Skeletal muscle satellite cell (primary cell): ENCODE results near the gene CCBE1.

Source experiments
- H3K27me3 ChIP-seq: 2 replicates; pipeline ENCODE4 v1.7.0; 2013; ENCODE audit warnings: low read length; ENCODE audit not compliant: control insufficient read depth, insufficient read depth
- H3K36me3 ChIP-seq: 2 replicates; pipeline ENCODE4 v1.7.0; 2013; ENCODE audit warnings: mild to moderate bottlenecking, control low read depth, low read length; ENCODE audit not compliant: insufficient read depth
- H3K4me1 ChIP-seq: 2 replicates; pipeline ENCODE4 v1.7.0; 2013; ENCODE audit warnings: low read length; ENCODE audit not compliant: control insufficient read depth, insufficient read depth
- H3K4me2 ChIP-seq: 2 replicates; pipeline ENCODE4 v1.7.0; 2013; ENCODE audit warnings: mild to moderate bottlenecking, low read length
- H3K4me3 ChIP-seq: 2 replicates; pipeline ENCODE4 v1.7.0; 2013; ENCODE audit warnings: low read length
- H3K9ac ChIP-seq: 2 replicates; pipeline ENCODE4 v1.7.0; 2013; ENCODE audit warnings: mild to moderate bottlenecking, low read depth, low read length, moderate library complexity
- H3K9me3 ChIP-seq: replicated peaks from 2 replicates; pipeline ENCODE4 v1.7.0; 2013; ENCODE audit warnings: mild to moderate bottlenecking, control low read depth, low read length

CCBE1 gene

GRCh38 chr18:59582395-59582794 is 114.8 kb downstream of the CCBE1 start:
- H3K36me3 ChIP-seq: no peaks in the 10 kb centered on the region
- H3K27me3 ChIP-seq: no peaks in the 10 kb centered on the region
- H3K4me1 ChIP-seq: peaks cover 1% of the 10 kb centered on the region
- H3K9ac ChIP-seq: no peak overlapping the region
- H3K9me3 ChIP-seq: no peaks in the 10 kb centered on the region
- no peak overlapping the region for H3K4me3 ChIP-seq
- H3K4me2 ChIP-seq: no peak overlapping the region

- Histone ChIP-seq H3K4me3 (no peak overlapping the region), H3K9me3 (no peaks in the 10 kb centered on the region), H3K4me1 (peaks cover 17% of the 10 kb centered on the region), H3K9ac (no peak overlapping the region), H3K4me2 (no peak overlapping the region), H3K36me3 (no peaks in the 10 kb centered on the region), H3K27me3 (no peaks in the 10 kb centered on the region)
Measured at GRCh38 chr18:59579509-59579908, 117.7 kb downstream of the CCBE1 start.

DNA sequence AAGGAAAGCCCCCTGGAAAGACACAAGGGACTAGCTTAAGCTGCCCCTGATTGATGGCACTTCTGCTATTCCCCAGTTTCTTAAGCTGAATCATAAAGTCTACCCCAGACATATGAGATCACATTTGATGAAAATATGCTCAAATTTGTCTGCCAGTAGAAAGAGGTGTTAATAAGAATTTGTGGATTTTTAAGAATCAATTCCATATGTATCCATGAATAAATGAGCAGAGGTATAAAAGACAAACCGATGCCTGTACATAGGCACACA is 119.9 kb downstream of the CCBE1 start:
- H3K4me3 ChIP-seq: no peak overlapping the region
- peaks cover 23% of the 10 kb centered on the region for H3K4me1 ChIP-seq
- H3K4me2 ChIP-seq: no peak overlapping the region
- H3K27me3 ChIP-seq: no peaks in the 10 kb centered on the region
- no peak overlapping the region for H3K9ac ChIP-seq
- no peaks in the 10 kb centered on the region for H3K9me3 ChIP-seq
- no peaks in the 10 kb centered on the region for H3K36me3 ChIP-seq

DNA sequence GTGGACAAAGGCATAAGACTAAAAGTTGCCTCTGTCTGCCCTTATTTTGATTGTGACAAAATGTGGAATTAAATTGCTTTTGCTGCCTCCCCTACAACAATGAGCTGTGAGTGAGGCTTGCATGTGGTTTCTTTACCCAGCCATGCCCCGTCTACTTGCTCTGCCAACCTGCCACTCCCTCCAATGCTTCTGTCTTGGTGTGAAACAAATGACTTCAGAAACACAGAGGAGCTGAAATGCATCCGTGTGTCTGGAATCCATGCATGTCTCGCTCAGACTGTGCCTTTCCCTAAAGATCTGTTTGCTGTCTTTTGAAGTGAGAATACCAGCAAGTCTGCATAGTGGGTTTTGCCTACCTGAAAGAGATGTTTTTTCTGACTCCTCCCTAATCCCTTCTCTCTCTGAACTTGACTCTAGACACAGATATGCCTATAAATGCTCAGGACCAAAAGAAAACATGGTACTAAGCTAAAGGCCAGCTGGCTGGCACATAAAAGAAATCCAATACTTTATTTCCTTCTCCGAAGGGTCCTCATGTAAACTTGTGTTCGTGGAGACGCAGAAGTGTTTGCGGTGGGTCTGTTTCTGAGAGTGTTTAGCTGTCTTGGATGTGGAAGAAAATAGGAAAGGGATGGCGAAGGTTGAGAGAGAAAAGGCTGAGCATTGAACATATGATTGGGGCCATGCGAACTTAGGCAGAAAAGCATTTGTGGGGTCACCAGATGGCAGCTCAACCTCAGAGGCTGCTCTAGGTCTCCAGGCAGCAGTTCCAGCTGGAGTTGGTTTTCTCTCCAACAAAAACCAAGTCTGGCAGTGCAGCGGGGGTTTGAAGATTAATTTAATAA is 120.5 kb downstream of the CCBE1 start:
- Histone ChIP-seq H3K36me3 (no peaks in the 10 kb centered on the region), H3K27me3 (no peaks in the 10 kb centered on the region), H3K4me1 (peaks cover 29% of the 10 kb centered on the region), H3K9ac (no peak overlapping the region), H3K4me3 (no peak overlapping the region), H3K9me3 (no peaks in the 10 kb centered on the region), H3K4me2 (peak overlapping the region; percentile 10)

DNA sequence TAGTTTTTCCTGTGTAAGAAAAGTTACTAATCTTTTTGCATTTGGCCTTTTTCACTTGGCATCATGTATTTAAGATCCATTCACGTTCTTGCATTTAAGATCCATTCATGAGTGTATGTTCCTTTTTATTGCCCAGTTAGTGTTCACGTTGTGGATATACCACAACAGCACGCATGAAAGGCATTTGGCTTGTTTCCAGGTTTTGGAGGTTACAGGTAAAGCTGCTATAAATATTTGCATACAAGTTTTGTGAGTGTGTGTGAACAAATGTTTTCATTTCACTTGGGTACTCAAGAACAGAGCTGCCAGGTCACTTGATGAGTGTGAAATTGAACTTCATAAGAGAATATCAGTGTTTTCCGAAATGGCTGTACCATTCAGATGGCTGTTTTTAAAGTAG is 121.2 kb downstream of the CCBE1 start:
- peaks cover 31% of the 10 kb centered on the region for H3K4me1 ChIP-seq
- no peak overlapping the region for H3K9ac ChIP-seq
- no peaks in the 10 kb centered on the region for H3K9me3 ChIP-seq
- no peaks in the 10 kb centered on the region for H3K27me3 ChIP-seq
- H3K4me3 ChIP-seq: no peak overlapping the region
- H3K4me2 ChIP-seq: no peak overlapping the region
- peaks cover 3% of the 10 kb centered on the region for H3K36me3 ChIP-seq

DNA sequence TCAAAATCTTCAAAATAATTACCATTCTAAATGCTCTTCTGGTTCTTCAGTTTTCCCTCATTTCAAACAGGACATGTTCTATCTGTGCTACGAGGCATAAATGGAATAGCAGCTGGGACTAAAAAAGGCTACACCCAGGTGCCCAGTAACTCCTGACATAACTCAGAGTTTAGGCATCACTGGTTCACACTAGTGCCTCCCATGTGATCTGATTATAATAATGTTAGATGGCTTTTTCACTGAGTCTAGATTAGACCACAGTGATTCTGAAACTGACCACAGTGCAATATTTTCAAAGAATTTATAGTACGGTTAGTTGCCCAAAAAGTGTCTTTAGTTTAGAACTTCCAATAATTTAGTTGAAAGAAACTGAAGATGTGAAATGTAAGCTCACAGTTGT is 123.3 kb downstream of the CCBE1 start:
- no peak overlapping the region for H3K4me3 ChIP-seq
- H3K36me3 ChIP-seq: peaks cover 3% of the 10 kb centered on the region
- no peak overlapping the region for H3K4me2 ChIP-seq
- H3K9me3 ChIP-seq: no peaks in the 10 kb centered on the region
- H3K9ac ChIP-seq: no peak overlapping the region
- no peaks in the 10 kb centered on the region for H3K27me3 ChIP-seq
- peaks cover 44% of the 10 kb centered on the region for H3K4me1 ChIP-seq

- H3K9ac ChIP-seq: no peak overlapping the region
- peaks cover 39% of the 10 kb centered on the region for H3K4me1 ChIP-seq
- no peaks in the 10 kb centered on the region for H3K9me3 ChIP-seq
- H3K4me3 ChIP-seq: no peak overlapping the region
- H3K4me2 ChIP-seq: no peak overlapping the region
- peaks cover 3% of the 10 kb centered on the region for H3K36me3 ChIP-seq
- H3K27me3 ChIP-seq: no peaks in the 10 kb centered on the region
Measured at GRCh38 chr18:59571902-59572301, 125.3 kb downstream of the CCBE1 start.

DNA sequence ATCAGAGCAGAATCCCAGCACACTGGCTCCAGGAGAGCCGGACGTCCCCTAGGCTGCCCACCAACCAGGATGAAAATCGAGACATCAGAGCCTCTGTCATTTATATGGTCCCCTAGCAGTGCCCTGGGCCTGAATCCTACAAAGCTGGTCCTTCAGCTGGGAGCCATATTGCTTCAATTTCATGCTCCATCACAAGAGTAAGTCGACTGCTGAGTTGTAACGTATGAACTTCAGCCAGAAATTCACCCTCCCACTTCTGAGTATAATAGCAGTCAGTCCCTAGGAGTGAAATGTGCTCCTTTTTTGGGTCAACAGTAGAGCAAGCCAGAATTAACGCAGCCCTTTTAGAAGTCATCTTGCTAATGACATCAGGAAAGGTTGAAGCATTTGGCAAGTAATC is 126.4 kb downstream of the CCBE1 start:
- H3K4me3 ChIP-seq: no peak overlapping the region
- H3K4me2 ChIP-seq: no peak overlapping the region
- no peaks in the 10 kb centered on the region for H3K9me3 ChIP-seq
- H3K36me3 ChIP-seq: peaks cover 3% of the 10 kb centered on the region
- peaks cover 40% of the 10 kb centered on the region for H3K4me1 ChIP-seq
- no peaks in the 10 kb centered on the region for H3K27me3 ChIP-seq
- H3K9ac ChIP-seq: no peak overlapping the region

DNA sequence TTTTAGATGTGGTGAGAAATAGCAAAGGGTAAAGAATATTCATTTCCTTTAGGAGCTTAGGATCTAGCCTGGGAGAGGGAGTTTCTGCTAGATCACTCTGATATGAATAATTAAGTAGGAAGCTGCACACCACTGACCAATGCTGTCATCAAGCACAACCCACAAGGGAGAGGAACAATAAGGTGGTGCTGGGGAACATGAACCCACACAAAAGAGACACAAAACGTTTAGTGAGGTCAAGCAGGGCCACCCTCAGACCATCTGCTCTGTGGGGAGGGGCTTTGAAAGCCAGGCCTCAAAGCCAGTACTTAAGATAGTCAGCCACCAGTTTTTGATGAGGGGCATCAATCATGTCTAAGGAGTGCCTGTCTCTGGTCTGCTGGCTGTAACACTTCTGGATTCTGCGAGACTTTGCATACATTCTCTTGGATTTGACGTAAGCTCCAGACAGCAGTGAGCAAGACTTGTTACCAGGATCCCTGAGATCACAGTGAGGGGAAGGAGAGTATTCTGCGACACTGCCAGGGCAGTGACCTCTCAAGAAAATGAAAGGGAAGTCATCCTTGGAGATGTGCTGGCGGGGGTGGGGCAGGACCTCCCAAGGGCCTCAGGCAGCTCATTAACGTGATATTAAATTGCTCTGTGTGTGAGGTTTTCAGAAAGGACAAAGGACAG is 127.0 kb downstream of the CCBE1 start:
- peaks cover 3% of the 10 kb centered on the region for H3K36me3 ChIP-seq
- no peaks in the 10 kb centered on the region for H3K27me3 ChIP-seq
- no peaks in the 10 kb centered on the region for H3K9me3 ChIP-seq
- peaks cover 41% of the 10 kb centered on the region for H3K4me1 ChIP-seq
- H3K4me3 ChIP-seq: no peak overlapping the region
- H3K9ac ChIP-seq: no peak overlapping the region
- H3K4me2 ChIP-seq: no peak overlapping the region

DNA sequence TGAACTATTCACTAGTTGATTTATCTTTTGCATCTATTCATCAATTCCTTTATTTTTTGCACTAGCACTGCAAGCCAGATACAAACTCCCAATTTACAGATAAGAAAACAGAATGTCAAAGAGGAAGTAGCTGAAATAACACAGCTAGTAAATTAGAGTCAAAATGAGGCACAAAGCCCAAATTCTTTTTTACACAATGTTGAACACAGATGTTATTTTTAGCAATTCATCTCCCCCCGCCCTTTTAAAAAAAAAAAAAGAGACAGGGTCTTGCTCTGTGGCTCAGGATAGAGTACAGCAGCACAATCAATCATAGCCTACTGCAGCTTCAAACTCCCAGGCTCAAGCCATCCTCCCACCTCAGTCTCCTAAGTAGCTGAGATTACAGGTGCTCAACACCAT is 127.8 kb downstream of the CCBE1 start:
- Histone ChIP-seq H3K36me3 (peaks cover 3% of the 10 kb centered on the region), H3K9me3 (no peaks in the 10 kb centered on the region), H3K27me3 (no peaks in the 10 kb centered on the region), H3K4me3 (no peak overlapping the region), H3K4me1 (peaks cover 39% of the 10 kb centered on the region), H3K4me2 (no peak overlapping the region), H3K9ac (no peak overlapping the region)

- H3K9me3 ChIP-seq: no peaks in the 10 kb centered on the region
- no peak overlapping the region for H3K4me2 ChIP-seq
- H3K36me3 ChIP-seq: peaks cover 3% of the 10 kb centered on the region
- H3K27me3 ChIP-seq: no peaks in the 10 kb centered on the region
- H3K4me3 ChIP-seq: no peak overlapping the region
- H3K4me1 ChIP-seq: peaks cover 35% of the 10 kb centered on the region
- H3K9ac ChIP-seq: no peak overlapping the region
Measured at GRCh38 chr18:59567431-59567830, 129.8 kb downstream of the CCBE1 start.

- H3K9me3 ChIP-seq: no peaks in the 10 kb centered on the region
- no peak overlapping the region for H3K4me3 ChIP-seq
- H3K9ac ChIP-seq: no peak overlapping the region
- no peaks in the 10 kb centered on the region for H3K27me3 ChIP-seq
- peaks cover 1% of the 10 kb centered on the region for H3K36me3 ChIP-seq
- H3K4me2 ChIP-seq: peak overlapping the region; percentile 3
- H3K4me1 ChIP-seq: peaks cover 27% of the 10 kb centered on the region
Measured at GRCh38 chr18:59566533-59566971, 130.7 kb downstream of the CCBE1 start.
